ENCODE results near the gene PHLPP1. TPM values are rescaled to one million over a fixed set of nuclear protein-coding genes. Genes with fewer than 3 reads are reported as not detected.

Gene PHLPP1
- total RNA-seq, 1 experiment from 2014 or later, result 14.7 TPM

GRCh38 chr18:62670573-62670972 lies 44.8 kb upstream of the PHLPP1 start:
- H3K79me2 ChIP-seq (ENCODE audit: insufficient read depth, low read length), result no peaks in the 10 kb centered on the region
- no peak overlapping the region for H2AFZ ChIP-seq (ENCODE audit: low read depth, low read length, poor library complexity, severe bottlenecking)
- no peaks in the 10 kb centered on the region for H3K36me3 ChIP-seq (ENCODE audit: control insufficient read depth in 1 of 2, insufficient read depth in 2 of 2, low read length in 2 of 2)
- BruUV-seq (replicated peaks), result no TSS peak
- DNase-seq (ENCODE audit: low read depth, low spot score), result no peak
- no peak overlapping the region for H3K4me3 ChIP-seq (replicated peaks in 1 of 2; ENCODE audit: low read depth in 1 of 2, low read length in 2 of 2)
- POLR2A ChIA-PET, result no interaction called here
- no peak for ATAC-seq
- no peak overlapping the region for H3K4me2 ChIP-seq (ENCODE audit: low read length)
- no peaks in the 10 kb centered on the region for H3K4me1 ChIP-seq (ENCODE audit: control insufficient read depth in 1 of 2, insufficient read depth in 2 of 2, low read length in 2 of 2)
- no peaks in the 10 kb centered on the region for H3K9me2 ChIP-seq (ENCODE audit: insufficient read depth)
- H3K27ac ChIP-seq (ENCODE audit: low read depth, low read length), result no peak overlapping the region
- H4K20me1 ChIP-seq (ENCODE audit: insufficient read depth), result no peaks in the 10 kb centered on the region
- H3K9me3 ChIP-seq (ENCODE audit: control insufficient read depth in 1 of 2, insufficient read depth in 1 of 2, low read depth in 1 of 2, low read length in 2 of 2), result no peaks in the 10 kb centered on the region
- TF ChIP-seq SP1 (IDR thresholded peaks at IDR 0.05; ENCODE audit: low read depth) (no peak), SRF (IDR thresholded peaks at IDR 0.05; ENCODE audit: low read depth) (no peak), EZH2phosphoT487 (IDR thresholded peaks at IDR 0.05; ENCODE audit: borderline replicate concordance) (no peak), POLR2A (IDR thresholded peaks at IDR 0.05; ENCODE audit: borderline replicate concordance, extremely low read depth, insufficient read depth, insufficient read length) (no peak), REST (IDR thresholded peaks at IDR 0.05; ENCODE audit: low read depth) (no peak), EZH2 (IDR thresholded peaks at IDR 0.05) (no peak), CTCF (IDR thresholded peaks at IDR 0.05 in 2 of 3, conservative IDR thresholded peaks at IDR 0.05 in 1 of 3; ENCODE audit: borderline replicate concordance in 1 of 3, insufficient read depth in 1 of 3, low read depth in 2 of 3, low read length in 2 of 3) (no peak), JUND (IDR thresholded peaks at IDR 0.05) (no peak), ZBTB33 (IDR thresholded peaks at IDR 0.05; ENCODE audit: extremely low read depth, insufficient replicate concordance, low read length) (no peak), ZFX (IDR thresholded peaks at IDR 0.05) (no peak), SIN3A (IDR thresholded peaks at IDR 0.05; ENCODE audit: low read depth) (no peak), CEBPB (IDR thresholded peaks at IDR 0.05; ENCODE audit: low read depth) (no peak), YY1 (IDR thresholded peaks at IDR 0.05; ENCODE audit: extremely low read depth, insufficient replicate concordance, low read depth, low read length) (no peak), CBX3 (IDR thresholded peaks at IDR 0.05; ENCODE audit: low read depth) (no peak), TCF7L2 (IDR thresholded peaks at IDR 0.05; ENCODE audit: borderline replicate concordance, extremely low read depth, insufficient read depth, insufficient read length) (no peak), MAX (IDR thresholded peaks at IDR 0.05) (no peak), EGR1 (IDR thresholded peaks at IDR 0.05; ENCODE audit: low read depth) (no peak), POLR2AphosphoS5 (IDR thresholded peaks at IDR 0.05; ENCODE audit: low read depth, low read length) (no peak)
- H3K27me3 ChIP-seq (ENCODE audit: insufficient read depth, low read length), result no peaks in the 10 kb centered on the region
- intact Hi-C loops (cut with micrococcal nuclease), result no loop called here
- CTCF ChIA-PET, result no interaction called here
- RAD21 ChIA-PET (ENCODE audit: low non-redundant PET in 1 of 2, low total read pairs in 2 of 2, uncharacterized antibody in 2 of 2, unreplicated experiment in 2 of 2), result no interaction called here
- H3K9ac ChIP-seq (ENCODE audit: low read length), result no peak overlapping the region

All from HCT116 (cell line).